Epithelial cell of esophagus (primary cell): ENCODE measurements around the gene RAI1.

Source experiments
- DNase-seq: peaks from one replicate; pipeline ENCODE4 v3.0.0; 2010; ENCODE audit warnings: low read depth
- H3K4me3 ChIP-seq: 2 replicates; pipeline ENCODE4 v1.5.1; 2011; ENCODE audit warnings: mild to moderate bottlenecking, low read length, control low read depth
- TF ChIP-seq, protein P1 (sequence below): IDR thresholded peaks from 2 replicates; pipeline ENCODE4 v1.5.1; 2011; ENCODE audit warnings: low read depth, mild to moderate bottlenecking, low read length, control low read depth, inconsistent platforms; ENCODE audit not compliant: insufficient read depth; ENCODE audit errors: missing control alignments

RAI1 gene

DNA sequence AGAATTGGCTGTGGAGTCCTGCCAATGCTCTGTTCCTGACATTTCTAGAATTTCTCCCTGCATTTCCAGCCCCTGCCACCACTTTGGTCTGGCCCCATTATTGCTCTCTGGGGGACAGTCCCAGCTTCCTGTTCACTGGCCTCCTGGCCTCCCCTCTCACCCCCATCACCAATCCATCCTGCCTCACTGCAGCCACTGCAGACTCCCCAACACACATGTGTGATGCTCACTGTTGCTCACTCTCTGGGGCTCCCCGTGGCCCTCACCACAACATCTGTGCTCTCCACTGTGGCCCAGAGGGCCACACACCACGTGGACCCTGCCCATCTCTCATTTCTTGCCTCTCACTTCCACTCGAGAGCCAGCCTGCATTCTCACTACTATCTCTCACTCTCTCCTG lies 91.0 kb downstream of the RAI1 start:
- no peak overlapping the region for H3K4me3 ChIP-seq
- TF ChIP-seq, protein P1, sequence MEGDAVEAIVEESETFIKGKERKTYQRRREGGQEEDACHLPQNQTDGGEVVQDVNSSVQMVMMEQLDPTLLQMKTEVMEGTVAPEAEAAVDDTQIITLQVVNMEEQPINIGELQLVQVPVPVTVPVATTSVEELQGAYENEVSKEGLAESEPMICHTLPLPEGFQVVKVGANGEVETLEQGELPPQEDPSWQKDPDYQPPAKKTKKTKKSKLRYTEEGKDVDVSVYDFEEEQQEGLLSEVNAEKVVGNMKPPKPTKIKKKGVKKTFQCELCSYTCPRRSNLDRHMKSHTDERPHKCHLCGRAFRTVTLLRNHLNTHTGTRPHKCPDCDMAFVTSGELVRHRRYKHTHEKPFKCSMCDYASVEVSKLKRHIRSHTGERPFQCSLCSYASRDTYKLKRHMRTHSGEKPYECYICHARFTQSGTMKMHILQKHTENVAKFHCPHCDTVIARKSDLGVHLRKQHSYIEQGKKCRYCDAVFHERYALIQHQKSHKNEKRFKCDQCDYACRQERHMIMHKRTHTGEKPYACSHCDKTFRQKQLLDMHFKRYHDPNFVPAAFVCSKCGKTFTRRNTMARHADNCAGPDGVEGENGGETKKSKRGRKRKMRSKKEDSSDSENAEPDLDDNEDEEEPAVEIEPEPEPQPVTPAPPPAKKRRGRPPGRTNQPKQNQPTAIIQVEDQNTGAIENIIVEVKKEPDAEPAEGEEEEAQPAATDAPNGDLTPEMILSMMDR = no peak
- no peak for DNase-seq

DNA sequence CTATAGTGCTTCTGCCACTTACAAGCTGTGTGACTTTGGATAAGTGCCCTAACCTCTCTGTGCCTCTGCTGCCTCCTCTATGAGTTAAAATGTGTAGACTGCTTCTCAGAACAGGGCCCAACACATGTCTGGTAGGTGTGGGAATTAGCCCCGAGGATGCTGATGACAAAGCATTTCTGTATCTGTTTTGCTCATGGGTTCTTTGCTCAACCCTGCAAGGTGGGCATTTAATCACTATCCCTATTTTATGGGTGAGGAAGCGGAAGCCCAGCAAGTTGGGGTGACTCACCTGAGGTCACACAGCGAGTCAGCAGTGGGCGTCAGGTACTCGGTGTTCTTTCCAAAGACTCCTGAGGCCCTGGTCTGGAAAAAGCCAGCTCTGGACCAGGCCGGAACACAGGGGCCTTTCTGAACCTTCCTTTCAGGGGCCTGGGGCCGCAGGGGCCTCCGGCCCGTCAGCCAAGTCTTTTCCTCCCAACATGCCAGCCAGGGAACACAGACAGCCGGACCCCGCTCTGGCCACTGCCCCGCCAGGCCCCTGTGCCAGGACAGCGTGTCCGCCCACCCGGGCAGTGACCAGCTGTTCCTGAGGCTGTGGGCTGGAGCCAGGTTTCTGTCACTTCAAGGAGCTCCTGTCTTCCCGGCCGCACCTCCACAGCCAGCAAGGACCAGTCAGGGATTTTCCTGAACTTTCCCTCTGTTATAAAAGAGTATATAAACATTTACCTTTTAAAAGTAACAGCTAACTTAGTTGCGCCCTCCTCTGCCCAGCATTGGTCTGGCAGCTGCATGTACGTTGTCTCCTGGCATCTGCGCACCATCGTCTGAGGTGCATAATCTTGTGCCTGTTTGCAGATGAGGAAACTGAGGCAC lies 93.0 kb downstream of the RAI1 start:
- peak; percentile 96 for DNase-seq
- TF ChIP-seq, protein P1 = peak; percentile 78
- no peak overlapping the region for H3K4me3 ChIP-seq

DNA sequence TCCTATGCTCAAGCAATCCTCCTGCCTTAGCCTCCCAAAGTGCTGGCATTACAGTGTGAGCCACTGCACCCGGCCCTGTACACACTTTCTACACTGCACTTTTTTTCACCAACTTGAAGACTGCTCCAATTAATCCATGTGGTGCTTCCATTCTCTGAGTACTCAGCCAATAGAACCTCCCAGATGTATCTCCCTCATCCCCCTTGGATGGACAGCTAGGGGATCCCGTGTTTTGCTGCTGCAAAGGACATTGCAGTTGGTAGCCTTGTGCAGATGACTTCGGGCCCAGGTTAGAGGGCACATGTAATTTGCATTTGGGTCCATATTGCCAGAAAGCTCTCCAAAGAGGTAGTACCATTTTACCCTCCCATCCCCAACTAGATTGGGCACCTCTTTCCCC lies 95.6 kb downstream of the RAI1 start:
- no peak overlapping the region for H3K4me3 ChIP-seq
- TF ChIP-seq, protein P1 = no peak
- no peak for DNase-seq

DNA sequence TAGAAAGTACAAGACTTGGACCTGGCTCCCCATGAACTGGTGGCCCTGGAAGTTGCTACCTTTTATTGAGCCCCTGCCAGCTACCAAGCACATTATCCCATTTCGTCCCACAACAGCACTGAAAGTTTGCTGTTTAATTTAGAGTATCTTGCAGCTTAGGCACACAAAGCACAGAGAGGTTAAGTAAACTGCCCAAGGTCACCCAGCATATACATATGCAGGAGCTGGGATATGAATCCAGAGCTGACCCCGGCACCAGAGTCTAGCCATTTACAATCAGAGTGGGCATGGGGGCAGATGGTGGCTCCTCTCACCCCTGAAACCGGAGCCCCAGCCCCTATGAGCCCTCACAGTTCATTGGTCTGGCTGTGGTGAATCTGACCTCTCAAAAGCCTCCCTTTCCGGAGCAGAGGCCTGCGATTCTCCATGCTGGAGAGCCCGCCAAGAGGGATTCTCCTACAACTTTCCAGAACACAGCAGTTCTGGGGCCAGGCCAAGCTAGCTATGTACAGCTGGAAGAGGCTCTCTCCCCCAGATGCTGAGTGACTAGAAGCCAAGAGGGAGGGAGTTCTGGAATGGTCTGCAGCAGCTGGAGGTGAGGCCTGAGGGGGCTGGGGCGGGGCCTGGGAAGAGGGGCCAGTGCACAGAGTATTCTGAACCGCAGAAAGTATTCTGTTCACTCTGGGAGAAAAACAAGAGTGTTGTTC lies 97.2 kb downstream of the RAI1 start:
- H3K4me3 ChIP-seq = no peak overlapping the region
- no peak for DNase-seq
- TF ChIP-seq, protein P1 = no peak

DNA sequence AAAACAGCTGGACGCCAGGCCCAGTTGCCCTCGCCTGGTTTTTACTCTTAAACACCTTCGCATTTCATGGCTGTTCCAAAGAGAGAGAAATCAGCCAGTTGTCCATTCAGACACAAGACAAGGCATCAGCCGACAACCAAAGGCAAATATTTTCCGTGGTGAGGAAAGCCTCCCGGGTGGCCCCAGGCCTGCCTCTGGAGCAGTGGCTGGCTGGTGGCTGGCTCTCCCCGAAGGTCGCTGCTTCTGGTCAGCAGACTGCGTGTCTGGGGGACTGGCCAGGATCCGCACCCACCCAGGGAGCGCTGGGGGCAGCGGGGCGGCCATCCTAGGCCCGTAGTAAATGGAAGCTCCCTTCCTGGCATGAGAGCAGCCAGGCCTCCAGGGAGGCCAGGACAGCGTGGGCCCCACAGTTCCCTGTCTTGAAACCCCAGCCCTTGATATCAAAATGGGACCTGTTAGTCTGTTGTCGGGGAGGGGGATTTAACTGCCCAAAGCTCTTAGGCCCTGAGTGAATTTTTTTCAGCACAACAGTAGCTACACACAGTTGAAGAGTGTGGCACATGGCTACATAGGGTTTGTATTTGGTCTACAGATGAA lies 97.9 kb downstream of the RAI1 start:
- TF ChIP-seq, protein P1 = no peak
- DNase-seq = no peak
- no peak overlapping the region for H3K4me3 ChIP-seq

DNA sequence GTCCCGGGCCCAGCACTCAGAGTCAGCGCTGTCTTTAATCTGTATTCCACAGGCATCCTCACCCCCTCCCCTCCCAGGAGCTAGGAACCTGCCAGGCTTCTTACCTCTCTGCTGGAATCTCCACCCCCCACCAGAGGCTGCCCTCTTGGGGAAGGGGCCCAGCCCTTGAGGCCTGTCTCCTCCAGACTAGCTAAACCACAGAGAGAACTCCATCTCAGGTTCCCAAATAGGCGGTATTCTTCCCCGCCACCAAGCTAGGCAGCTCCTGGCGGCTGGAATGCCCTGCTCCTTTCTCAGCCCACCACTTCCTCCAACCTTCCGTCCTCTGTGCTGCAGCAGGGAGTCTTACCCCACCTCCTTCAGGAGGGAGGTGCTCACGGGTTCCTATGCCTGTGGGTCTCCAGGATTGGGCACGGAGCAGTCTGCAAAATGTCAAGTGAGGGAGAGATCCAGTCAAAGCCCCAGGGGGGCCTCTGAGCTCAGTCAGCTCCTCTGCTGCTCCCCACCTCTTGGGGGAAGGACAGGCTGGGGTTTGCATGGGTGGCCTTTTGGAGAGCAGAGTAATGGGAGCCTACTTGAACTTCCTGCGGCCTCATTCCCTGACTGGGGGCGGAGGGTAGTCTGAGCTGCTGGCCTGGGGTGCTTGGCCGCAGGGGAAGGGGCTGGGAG lies 99.8 kb downstream of the RAI1 start:
- no peak overlapping the region for H3K4me3 ChIP-seq
- TF ChIP-seq, protein P1 = peak; percentile 40
- DNase-seq = peak; percentile 52
